Neural progenitor cell (in vitro differentiated cells): ENCODE measurements around the gene TBC1D2. TPM values are rescaled to one million over a fixed set of nuclear protein-coding genes. Genes with fewer than 3 reads are reported as not detected.
A peak's percentile ranks its signal among the peaks of the same experiment; 100 is the strongest.

Experiments used
- DNase-seq: peaks from one replicate; pipeline ENCODE4 v3.0.0-alpha.2; 2016; ENCODE audit warnings: low spot score
- H2AFZ ChIP-seq: fragments of 200-600 bp; sonication (generic); replicated peaks from 2 replicates; pipeline ENCODE4 v1.6.1; 2016; ENCODE audit warnings: antibody characterized with exemption
- H3F3A ChIP-seq: fragments of 200-600 bp; sonication (generic); 2 replicates; pipeline ENCODE4 v1.6.1; 2016; ENCODE audit warnings: antibody characterized with exemption, low read depth
- H3K27ac ChIP-seq: fragments of 200-600 bp; sonication (generic); 2 replicates; pipeline ENCODE4 v1.5.1; 2016; ENCODE audit warnings: mild to moderate bottlenecking
- H3K27me3 ChIP-seq: fragments of 200-600 bp; sonication (generic); 2 replicates; pipeline ENCODE4 v1.6.1; 2016; ENCODE audit warnings: mild to moderate bottlenecking, moderate library complexity
- H3K36me3 ChIP-seq: fragments of 200-600 bp; sonication (generic); 2 replicates; pipeline ENCODE4 v1.5.1; 2016
- H3K4me1 ChIP-seq: fragments of 200-600 bp; sonication (generic); 2 replicates; pipeline ENCODE4 v1.6.1; 2016; ENCODE audit warnings: mixed run types
- H3K4me2 ChIP-seq: fragments of 200-600 bp; sonication (generic); 2 replicates; pipeline ENCODE4 v1.6.1; 2016
- H3K4me3 ChIP-seq: fragments of 200-600 bp; sonication (generic); 2 replicates; pipeline ENCODE4 v1.5.1; 2016
- H3K79me2 ChIP-seq: fragments of 200-600 bp; sonication (generic); 2 replicates; pipeline ENCODE4 v1.6.1; 2016; ENCODE audit warnings: low read depth
- H3K9ac ChIP-seq: fragments of 200-600 bp; sonication (generic); 2 replicates; pipeline ENCODE4 v1.6.1; 2016
- H3K9me3 ChIP-seq: fragments of 200-600 bp; sonication (generic); 2 replicates; pipeline ENCODE4 v1.5.1; 2016; ENCODE audit warnings: low read depth
- H4K20me1 ChIP-seq: fragments of 200-600 bp; sonication (generic); 2 replicates; pipeline ENCODE4 v1.6.1; 2016; ENCODE audit warnings: low read depth
- H3K27ac Mint-ChIP-seq: 3 replicates; pipeline ENCODE4 v1.8.0; 2021; ENCODE audit warnings: mixed read lengths
- H3K27me3 Mint-ChIP-seq: 2 replicates; pipeline ENCODE4 v1.8.0; 2022; ENCODE audit warnings: low read depth, mild to moderate bottlenecking, inconsistent platforms, moderate library complexity, mixed read lengths; ENCODE audit not compliant: insufficient read depth
- H3K36me3 Mint-ChIP-seq: 3 replicates; pipeline ENCODE4 v1.8.0; 2021; ENCODE audit warnings: mixed read lengths
- H3K4me1 Mint-ChIP-seq: 3 replicates; pipeline ENCODE4 v1.8.0; 2021; ENCODE audit warnings: mixed read lengths
- H3K4me3 Mint-ChIP-seq: 3 replicates; pipeline ENCODE4 v1.8.0; 2021; ENCODE audit warnings: mild to moderate bottlenecking, moderate library complexity, mixed read lengths
- H3K9me3 Mint-ChIP-seq: 3 replicates; pipeline ENCODE4 v1.8.0; 2020; ENCODE audit warnings: mixed read lengths
- CTCF ChIP-seq: fragments of 200-600 bp; sonication (generic); IDR thresholded peaks from 2 replicates; pipeline ENCODE4 v1.5.1; 2017; ENCODE audit warnings: antibody characterized with exemption, mild to moderate bottlenecking
- EZH2 ChIP-seq: fragments of 200-600 bp; sonication (generic); IDR thresholded peaks from 2 replicates; pipeline ENCODE4 v1.6.1; 2017; ENCODE audit warnings: antibody characterized with exemption, mild to moderate bottlenecking, moderate library complexity
- EZH2phosphoT487 ChIP-seq: fragments of 200-600 bp; sonication (generic); IDR thresholded peaks from 2 replicates; pipeline ENCODE4 v1.6.1; 2017; ENCODE audit warnings: antibody characterized with exemption
- total RNA-seq: library from RNA; depleted of rRNA; stranded (reverse); fragments of >200 nt; gene quantifications from 2 replicates; pipeline ENCODE4 v1.2.3, GENCODE V29; 2015; ENCODE audit warnings: low replicate concordance

Gene TBC1D2
- total RNA-seq, 1 donor from 2014 or later: 0.41 TPM

GRCh38 chr9:98191181-98191608 is 64.3 kb downstream of the TBC1D2 start:
- Histone ChIP-seq H3K36me3 (no peaks in the 10 kb centered on the region), H3K4me1 (peaks cover 6% of the 10 kb centered on the region), H3K4me3 (no peak overlapping the region), H3K79me2 (no peaks in the 10 kb centered on the region), H3K27me3 (peaks cover 22% of the 10 kb centered on the region), H4K20me1 (no peaks in the 10 kb centered on the region), H3K9me3 (no peaks in the 10 kb centered on the region), H3F3A (peaks cover 21% of the 10 kb centered on the region), H3K27ac (no peak overlapping the region), H3K4me2 (no peak overlapping the region), H3K9ac (no peak overlapping the region), H2AFZ (no peak overlapping the region)
- DNase-seq: no peak
- TF ChIP-seq EZH2 (no peak), CTCF (no peak), EZH2phosphoT487 (no peak)
- Mint-ChIP-seq H3K27ac (no peak overlapping the region), H3K27me3 (peaks cover 22% of the 10 kb centered on the region), H3K4me3 (peak overlapping the region; percentile 77), H3K9me3 (no peaks in the 10 kb centered on the region), H3K36me3 (no peaks in the 10 kb centered on the region), H3K4me1 (peaks cover 11% of the 10 kb centered on the region)

GRCh38 chr9:98190757-98191105 is 64.7 kb downstream of the TBC1D2 start:
- Mint-ChIP-seq H3K4me1 (peaks cover 11% of the 10 kb centered on the region), H3K27ac (no peak overlapping the region), H3K9me3 (no peaks in the 10 kb centered on the region), H3K36me3 (no peaks in the 10 kb centered on the region), H3K27me3 (peaks cover 24% of the 10 kb centered on the region), H3K4me3 (peak overlapping the region; percentile 77)
- Histone ChIP-seq H3K9me3 (no peaks in the 10 kb centered on the region), H3K4me3 (no peak overlapping the region), H3K36me3 (no peaks in the 10 kb centered on the region), H3K9ac (no peak overlapping the region), H3F3A (peaks cover 21% of the 10 kb centered on the region), H3K79me2 (no peaks in the 10 kb centered on the region), H3K4me1 (peaks cover 6% of the 10 kb centered on the region), H4K20me1 (no peaks in the 10 kb centered on the region), H3K27ac (no peak overlapping the region), H3K4me2 (no peak overlapping the region), H3K27me3 (peaks cover 22% of the 10 kb centered on the region), H2AFZ (no peak overlapping the region)
- TF ChIP-seq CTCF (no peak), EZH2phosphoT487 (no peak), EZH2 (no peak)
- DNase-seq: no peak

GRCh38 chr9:98189412-98189811 is 66.0 kb downstream of the TBC1D2 start:
- Histone ChIP-seq H3K79me2 (no peaks in the 10 kb centered on the region), H3K4me3 (no peak overlapping the region), H3K27ac (no peak overlapping the region), H3K9ac (no peak overlapping the region), H3K9me3 (no peaks in the 10 kb centered on the region), H2AFZ (no peak overlapping the region), H3K4me2 (no peak overlapping the region), H3K36me3 (no peaks in the 10 kb centered on the region), H4K20me1 (no peaks in the 10 kb centered on the region), H3K4me1 (peaks cover 6% of the 10 kb centered on the region), H3F3A (peaks cover 21% of the 10 kb centered on the region), H3K27me3 (peaks cover 22% of the 10 kb centered on the region)
- Mint-ChIP-seq H3K27ac (no peak overlapping the region), H3K36me3 (no peaks in the 10 kb centered on the region), H3K4me3 (no peak overlapping the region), H3K27me3 (peaks cover 19% of the 10 kb centered on the region), H3K9me3 (no peaks in the 10 kb centered on the region), H3K4me1 (peaks cover 11% of the 10 kb centered on the region)
- TF ChIP-seq EZH2phosphoT487: no peak
- TF ChIP-seq EZH2: no peak
- no peak for TF ChIP-seq CTCF
- DNase-seq: no peak
